ENCODE results near the gene L3MBTL3. TPM values are rescaled to one million over a fixed set of nuclear protein-coding genes. Genes with fewer than 3 reads are reported as not detected.

Gene L3MBTL3
- total RNA-seq, 1 donor, result 16.8 TPM

DNA sequence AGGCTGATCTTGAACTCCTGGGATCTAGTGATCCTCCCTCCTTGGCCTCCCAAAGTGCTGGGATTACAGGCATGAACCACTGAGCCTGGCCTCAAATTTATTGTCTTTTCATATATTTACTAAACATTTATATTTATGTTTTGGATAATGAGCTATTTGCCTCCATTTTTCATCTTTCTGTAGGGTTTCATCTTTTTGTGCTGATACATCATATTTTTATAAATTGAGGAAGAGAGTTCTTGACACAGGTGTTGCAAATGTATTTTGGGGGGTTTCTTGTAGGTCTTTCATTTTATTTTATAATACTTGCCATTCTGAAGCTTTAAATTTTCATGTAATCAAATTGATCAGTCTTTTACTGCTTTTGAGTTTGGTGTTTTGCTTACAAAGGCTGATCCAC is 72.4 kb downstream of the L3MBTL3 start:
- no peak for TF ChIP-seq CTCF (IDR thresholded peaks at IDR 0.05; ENCODE audit: insufficient read depth, low read depth, low read length)
- no peak overlapping the region for H3K4me3 ChIP-seq (ENCODE audit: low read depth, low read length)
- DNase-seq (ENCODE audit: low read depth), result no peak

- TF ChIP-seq CTCF (IDR thresholded peaks at IDR 0.05; ENCODE audit: insufficient read depth, low read depth, low read length), result no peak
- no peak for DNase-seq (ENCODE audit: low read depth)
- H3K4me3 ChIP-seq (ENCODE audit: low read depth, low read length), result no peak overlapping the region
Observed at GRCh38 chr6:130093546-130093945, 75.2 kb downstream of the L3MBTL3 start.

DNA sequence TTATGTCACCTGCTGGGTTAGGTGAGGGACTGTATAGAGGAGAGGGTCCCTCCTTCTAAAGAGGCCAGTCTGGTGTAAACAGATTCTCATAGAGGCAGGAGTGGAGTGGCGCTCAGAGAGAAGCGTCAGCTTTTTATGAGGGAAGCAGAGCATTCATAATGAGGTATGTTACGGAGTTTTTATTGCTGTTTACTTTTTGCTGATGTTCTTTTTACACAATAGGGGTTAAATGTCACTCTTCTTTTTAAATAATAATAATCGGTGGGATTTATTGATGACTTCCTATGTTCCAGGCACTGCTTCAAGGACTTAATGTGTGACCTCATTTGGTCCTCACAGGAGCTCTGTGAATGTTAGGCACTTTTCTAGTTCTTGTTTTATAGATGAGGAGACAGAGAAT is 79.9 kb downstream of the L3MBTL3 start:
- no peak overlapping the region for H3K4me3 ChIP-seq (ENCODE audit: low read depth, low read length)
- peak; percentile 30 for DNase-seq (ENCODE audit: low read depth)
- TF ChIP-seq CTCF (IDR thresholded peaks at IDR 0.05; ENCODE audit: insufficient read depth, low read depth, low read length), result no peak

GRCh38 chr6:130099119-130099518 is 80.7 kb downstream of the L3MBTL3 start:
- no peak for DNase-seq (ENCODE audit: low read depth)
- no peak overlapping the region for H3K4me3 ChIP-seq (ENCODE audit: low read depth, low read length)
- no peak for TF ChIP-seq CTCF (IDR thresholded peaks at IDR 0.05; ENCODE audit: insufficient read depth, low read depth, low read length)

GRCh38 chr6:130105996-130106704 is 87.8 kb downstream of the L3MBTL3 start:
- TF ChIP-seq CTCF (IDR thresholded peaks at IDR 0.05; ENCODE audit: insufficient read depth, low read depth, low read length), result no peak
- H3K4me3 ChIP-seq (ENCODE audit: low read depth, low read length), result no peak overlapping the region
- DNase-seq (ENCODE audit: low read depth), result no peak

GRCh38 chr6:130107710-130108109 is 89.3 kb downstream of the L3MBTL3 start:
- no peak overlapping the region for H3K4me3 ChIP-seq (ENCODE audit: low read depth, low read length)
- no peak for TF ChIP-seq CTCF (IDR thresholded peaks at IDR 0.05; ENCODE audit: insufficient read depth, low read depth, low read length)
- no peak for DNase-seq (ENCODE audit: low read depth)

DNA sequence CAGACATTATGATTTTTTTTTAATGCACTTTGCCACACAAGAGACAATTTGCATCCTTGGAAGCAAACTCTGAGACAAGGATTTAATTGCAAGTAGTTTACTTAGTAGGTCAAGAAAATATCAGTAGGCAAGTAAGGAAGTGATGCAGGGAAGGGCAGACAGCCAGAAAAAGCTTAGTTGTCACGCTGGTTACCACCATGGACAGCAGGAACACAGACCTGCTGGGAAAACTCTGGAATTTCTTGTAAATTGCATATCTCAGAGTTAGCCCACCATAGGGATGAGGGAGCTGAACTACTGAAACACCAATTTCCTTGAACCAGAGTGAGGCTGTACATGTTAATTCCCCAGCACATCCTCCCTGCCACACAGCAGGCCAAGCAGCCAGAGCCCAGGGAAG is 92.7 kb downstream of the L3MBTL3 start:
- no peak for DNase-seq (ENCODE audit: low read depth)
- H3K4me3 ChIP-seq (ENCODE audit: low read depth, low read length), result no peak overlapping the region
- TF ChIP-seq CTCF (IDR thresholded peaks at IDR 0.05; ENCODE audit: insufficient read depth, low read depth, low read length), result no peak

Measured in fibroblast of villous mesenchyme (primary cell).